ENCODE measurements around the gene PUM1. TPM values are rescaled to one million over a fixed set of nuclear protein-coding genes. Genes with fewer than 3 reads are reported as not detected.
"Not testable (repeated sequence)": the region's sequence is repeated elsewhere in the genome, so short reads cannot be mapped to it uniquely, and the experiment has no call there.

The PUM1 gene
- total RNA-seq, 1 experiment from 2014 or later: 43.8 TPM

- DNase-seq (ENCODE audit: extremely low read depth, low read depth): not testable (repeated sequence)
These were observed 129.8 kb downstream of the PUM1 start for GRCh38 chr1:30935758-30936157.

DNA sequence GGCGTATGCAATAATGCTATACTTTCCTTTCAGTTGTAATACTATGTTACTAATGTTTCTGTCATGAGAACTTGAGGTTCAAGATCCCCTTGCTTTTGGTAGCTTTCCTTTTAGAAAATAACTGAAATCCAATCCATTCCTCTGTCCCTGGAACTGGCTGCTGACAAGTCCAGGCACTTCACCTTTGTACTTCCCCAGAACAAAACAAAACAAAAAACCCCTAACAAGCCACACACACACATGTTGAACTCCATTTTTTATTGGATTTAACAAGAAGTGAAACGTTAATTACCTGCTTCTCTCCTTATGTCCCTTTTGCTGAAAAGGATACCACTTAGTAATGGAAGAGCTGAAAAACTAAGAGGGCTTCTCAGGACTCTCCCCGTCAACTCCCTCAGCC is 130.9 kb downstream of the PUM1 start:
- DNase-seq (ENCODE audit: extremely low read depth, low read depth): no peak

DNA sequence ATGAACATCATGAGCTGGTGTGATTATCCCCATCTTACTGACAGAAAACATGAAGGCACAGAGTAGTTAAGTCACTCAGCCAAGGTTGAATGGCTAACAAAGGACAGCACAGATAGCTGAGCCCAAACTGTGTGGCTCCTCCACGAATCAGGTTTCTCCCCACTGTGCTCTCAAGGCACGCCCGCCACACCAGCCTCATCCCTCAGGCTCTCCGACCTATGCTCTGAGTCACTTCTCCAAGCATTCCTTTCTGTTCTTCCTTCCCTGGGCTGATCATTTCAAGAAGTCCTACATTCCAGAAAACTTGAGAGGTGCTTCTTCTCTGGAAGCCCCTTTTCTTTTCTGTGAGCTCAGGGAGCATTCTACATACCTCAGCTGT is 131.7 kb downstream of the PUM1 start:
- DNase-seq (ENCODE audit: extremely low read depth, low read depth): no peak

GRCh38 chr1:30930631-30931173 is 134.8 kb downstream of the PUM1 start:
- DNase-seq (ENCODE audit: extremely low read depth, low read depth): no peak

DNA sequence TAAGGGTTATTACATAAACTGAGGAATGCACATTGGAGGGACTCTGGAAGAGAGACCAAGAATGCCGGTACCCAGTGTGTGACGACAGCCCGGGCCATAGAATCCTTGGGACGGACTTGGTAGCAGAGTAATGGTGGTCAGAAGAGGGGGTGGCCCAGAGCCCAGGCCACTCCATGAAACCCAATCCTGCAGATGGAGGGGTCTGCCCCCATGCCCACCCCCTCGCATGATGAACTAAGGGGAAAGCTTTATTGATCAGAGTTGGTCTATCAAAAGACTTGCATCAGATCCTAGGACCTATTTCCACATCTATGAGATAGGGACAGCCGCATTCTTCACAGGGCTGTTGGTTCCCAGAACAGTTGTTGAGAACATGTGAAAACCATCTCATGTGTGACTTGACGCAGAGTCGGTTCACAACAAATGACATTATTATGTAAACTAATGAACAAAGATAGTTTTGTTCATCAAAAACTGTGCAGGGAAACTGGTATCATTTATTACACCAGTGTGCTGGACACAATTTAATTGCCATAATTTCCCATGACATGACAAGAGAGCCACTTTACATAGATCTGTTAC is 135.5 kb downstream of the PUM1 start:
- no peak for DNase-seq (ENCODE audit: extremely low read depth, low read depth)

DNA sequence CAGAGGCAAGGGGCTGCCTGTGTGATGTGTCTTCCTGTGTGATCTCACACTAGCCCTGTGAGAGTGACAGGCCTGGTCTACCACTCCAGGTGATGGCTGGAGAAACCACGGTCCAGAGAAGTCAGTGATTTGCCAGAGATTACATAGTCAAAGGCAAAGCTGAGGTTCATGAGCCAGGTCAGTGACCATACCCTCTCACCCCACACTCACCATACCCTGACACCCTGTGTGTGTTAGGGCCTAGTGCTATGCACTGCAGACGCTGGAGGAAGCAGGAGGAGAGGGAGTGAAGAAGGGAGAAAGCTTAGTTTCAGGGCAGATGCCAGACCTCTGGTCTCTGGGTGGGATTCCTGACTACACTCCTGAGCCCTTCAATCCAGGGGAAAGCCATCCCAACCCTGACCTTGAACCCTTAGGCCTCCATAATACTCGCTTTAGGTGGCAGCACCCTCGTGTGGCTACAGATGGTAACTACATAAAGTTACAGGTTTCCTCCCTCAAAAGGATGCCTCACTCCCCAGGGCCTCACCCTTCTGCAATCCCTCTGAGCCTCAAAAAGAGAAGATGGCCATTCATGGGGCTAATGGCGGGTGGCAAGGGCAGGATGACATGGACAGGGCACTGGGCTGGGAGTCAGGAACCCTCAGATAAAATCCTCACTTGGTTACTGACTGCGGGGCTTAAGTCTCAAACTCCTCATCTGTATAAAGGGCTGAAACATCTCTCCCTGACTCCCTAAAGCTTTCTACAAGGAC is 136.2 kb downstream of the PUM1 start:
- DNase-seq (ENCODE audit: extremely low read depth, low read depth): no peak

DNA sequence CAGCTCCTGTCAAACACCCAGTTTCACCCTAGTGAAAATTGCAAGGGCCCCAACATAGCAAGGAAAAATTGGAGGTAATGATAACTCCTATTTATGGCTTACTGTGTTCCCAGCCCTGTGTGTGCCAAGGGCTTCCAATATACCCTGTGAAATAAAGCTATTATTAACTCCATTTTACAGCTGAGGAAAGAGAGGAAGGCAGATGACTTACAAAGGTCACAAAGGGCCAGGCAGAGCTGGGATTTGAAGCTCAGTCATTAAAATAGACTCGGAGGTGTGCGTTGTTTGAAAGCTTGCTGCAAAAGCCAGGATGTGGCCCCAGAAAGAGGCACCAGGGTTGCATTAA is 136.8 kb downstream of the PUM1 start:
- DNase-seq (ENCODE audit: extremely low read depth, low read depth): no peak

DNA sequence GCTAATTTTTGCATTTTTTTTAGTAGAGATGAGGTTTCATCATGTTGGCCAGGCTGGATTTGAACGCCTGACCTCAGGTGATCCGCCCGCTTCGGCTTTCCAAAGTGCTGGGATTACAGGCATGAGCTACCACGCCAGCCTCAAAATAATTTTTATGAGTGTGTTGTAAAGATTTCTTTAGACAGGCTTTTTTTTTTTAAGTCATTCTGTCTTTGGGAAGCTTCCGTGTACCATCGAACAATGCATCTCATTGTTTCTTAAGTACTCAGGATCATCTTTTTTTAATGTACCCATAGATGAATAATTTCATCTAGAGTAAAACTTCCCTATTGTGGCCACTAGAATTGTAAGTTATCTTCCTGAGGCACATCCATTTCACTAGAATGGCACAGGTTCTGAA is 137.3 kb downstream of the PUM1 start:
- no peak for DNase-seq (ENCODE audit: extremely low read depth, low read depth)

DNA sequence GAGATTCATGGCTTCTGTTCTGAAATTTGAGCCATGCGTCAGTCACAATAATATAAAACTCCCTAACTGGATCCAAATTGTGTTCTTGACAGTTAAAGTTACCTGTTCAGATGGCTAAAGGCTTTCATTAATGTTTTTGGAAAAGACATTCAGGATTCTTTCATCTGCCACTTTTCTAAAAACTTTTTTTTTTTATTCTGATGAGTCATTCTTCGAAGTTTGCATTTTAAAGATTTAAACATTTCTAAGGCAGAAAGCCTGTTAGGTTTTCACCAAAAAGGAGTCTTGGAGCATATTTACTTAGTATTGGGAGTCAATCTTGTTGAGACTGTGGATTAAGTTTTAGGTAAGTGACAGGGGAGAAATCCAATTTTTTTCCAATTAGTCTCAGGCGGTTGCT is 138.1 kb downstream of the PUM1 start:
- DNase-seq (ENCODE audit: extremely low read depth, low read depth): no peak

DNA sequence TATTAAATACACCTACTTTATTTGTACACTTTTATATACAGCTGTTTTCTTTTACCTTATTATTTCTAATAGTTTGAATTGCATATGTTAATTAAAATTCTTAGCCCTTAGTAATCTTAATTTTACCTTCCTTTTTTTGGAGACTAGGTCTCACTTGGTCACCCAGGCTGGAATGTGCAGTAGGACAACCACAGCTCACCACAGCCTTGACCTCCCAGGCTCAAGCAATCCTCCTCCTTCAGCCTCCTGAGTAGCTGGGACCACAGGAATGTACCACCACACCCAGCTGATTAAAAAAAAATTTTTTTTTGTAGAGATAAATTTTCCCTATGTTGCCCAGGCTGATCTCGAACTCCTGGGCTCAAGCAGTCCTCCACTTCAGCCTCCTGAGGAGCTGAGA is 141.9 kb downstream of the PUM1 start:
- no peak for DNase-seq (ENCODE audit: extremely low read depth, low read depth)

GRCh38 chr1:30920827-30921226 is 144.7 kb downstream of the PUM1 start:
- no peak for DNase-seq (ENCODE audit: extremely low read depth, low read depth)

DNA sequence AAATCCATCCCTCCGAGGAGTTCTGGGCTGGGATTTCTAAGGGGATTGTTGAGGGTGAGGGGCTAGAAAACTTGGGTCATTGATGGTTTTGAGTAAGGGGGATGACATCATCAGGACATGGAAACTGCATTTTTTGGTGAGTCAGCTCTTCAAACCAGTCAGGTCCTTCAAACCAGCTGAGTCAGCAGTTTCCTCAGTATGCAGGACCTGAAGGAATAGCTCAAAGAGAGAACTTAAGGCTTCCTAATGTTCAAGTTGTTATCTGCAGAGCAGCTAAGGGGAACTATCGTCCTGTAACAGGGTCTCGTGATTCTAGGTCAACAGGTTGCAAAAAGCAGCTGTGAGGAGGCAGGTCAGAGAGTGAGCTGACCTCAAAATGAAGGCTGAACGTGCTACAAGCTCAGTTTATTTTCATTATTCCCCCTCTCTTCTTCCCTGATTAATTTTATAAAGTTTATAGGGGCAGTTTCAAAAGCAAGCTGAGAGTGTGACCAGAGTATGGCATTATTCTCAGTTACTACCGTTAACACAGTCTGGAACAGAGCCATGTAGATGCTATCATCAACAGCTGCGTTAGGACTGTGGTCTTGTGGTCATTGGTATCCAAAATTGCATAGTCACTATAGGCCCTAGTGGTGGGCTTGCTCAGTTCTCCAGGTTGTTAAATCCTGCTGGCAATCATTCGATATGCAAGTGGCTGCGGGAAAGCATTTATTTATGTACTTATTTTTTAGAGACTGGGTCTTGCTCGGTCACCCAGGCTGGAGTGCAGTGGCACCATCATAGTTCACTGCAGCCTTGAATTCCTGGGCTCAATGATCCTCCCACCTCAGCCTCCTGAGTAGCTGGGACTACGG is 146.3 kb downstream of the PUM1 start:
- DNase-seq (ENCODE audit: extremely low read depth, low read depth): no peak

GRCh38 chr1:30916296-30916695 is 149.2 kb downstream of the PUM1 start:
- DNase-seq (ENCODE audit: extremely low read depth, low read depth): no peak

DNA sequence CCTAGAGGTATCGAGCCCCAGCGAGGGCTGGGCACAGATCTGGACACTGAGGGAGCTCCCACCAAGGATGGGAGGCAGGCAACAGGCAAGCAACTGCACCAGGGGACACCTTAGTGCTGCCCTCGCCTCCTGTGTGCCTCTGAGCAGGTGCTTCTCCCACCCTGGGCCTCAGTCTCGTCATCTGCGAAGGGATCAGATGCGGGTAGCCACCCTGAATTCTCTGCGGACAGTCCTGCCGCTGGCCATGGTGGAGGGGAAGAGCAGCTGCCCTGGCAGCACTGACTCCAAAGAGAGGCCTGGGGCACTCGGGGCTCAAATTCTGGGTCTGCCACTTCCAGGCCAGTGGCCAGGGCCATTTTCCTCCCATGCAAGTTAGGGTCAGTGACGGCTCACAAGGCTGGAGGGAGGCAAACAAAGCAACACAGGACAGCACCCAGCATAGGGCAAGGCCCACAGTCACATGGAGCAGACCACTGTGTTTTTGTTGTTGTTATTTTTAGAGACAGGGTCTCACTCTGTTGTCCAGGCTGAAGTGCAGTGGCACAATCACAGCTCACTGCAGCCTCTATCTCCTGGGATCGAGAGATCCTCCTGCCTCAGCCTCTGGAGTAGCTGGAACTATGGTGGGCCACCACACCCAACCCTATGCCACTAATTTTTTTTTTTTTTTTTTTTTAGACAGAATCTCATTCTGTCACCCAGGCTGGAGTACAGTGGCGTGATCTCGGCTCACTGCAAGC is 149.9 kb downstream of the PUM1 start:
- no peak for DNase-seq (ENCODE audit: extremely low read depth, low read depth)

- DNase-seq (ENCODE audit: extremely low read depth, low read depth): no peak
These were observed 150.6 kb downstream of the PUM1 start for GRCh38 chr1:30914931-30915330.

DNA sequence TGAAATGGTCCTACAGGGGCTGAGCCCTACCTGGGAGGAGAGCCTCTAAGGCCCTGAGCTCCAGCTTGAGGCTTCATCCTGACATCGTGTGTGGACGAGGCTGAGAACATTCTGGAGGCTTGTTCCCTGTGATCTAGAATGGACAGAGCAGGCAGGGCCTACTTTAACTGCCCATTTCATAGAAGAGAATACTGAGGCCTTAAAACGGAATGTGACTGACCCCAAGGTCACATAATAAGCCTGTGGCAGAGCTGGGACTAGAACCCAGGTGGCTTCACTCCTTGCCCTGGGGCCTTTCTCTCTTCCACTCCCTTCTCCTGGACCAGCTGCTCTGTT is 151.0 kb downstream of the PUM1 start:
- DNase-seq (ENCODE audit: extremely low read depth, low read depth): no peak

GRCh38 chr1:30912913-30913652 is 152.4 kb downstream of the PUM1 start:
- no peak for DNase-seq (ENCODE audit: extremely low read depth, low read depth)

DNA sequence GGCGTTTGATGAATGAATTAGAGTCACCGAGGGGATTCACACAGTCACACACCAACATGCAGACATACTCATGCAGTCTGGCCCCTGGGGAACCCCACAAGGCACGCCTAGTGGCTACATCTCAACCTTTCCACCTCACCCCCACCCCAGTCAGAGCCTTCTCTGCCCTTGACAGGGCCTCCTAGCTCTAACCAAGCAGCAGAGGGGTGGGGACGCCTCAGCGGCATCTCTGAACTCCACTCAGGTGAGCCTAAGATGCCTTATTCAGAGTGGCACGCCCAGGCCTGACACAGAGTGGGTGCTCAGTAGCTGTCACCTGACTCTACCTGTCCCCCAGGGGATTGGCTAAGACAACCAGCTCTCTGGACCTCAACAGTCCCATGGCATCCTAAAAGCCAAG is 153.3 kb downstream of the PUM1 start:
- DNase-seq (ENCODE audit: extremely low read depth, low read depth): no peak

DNA sequence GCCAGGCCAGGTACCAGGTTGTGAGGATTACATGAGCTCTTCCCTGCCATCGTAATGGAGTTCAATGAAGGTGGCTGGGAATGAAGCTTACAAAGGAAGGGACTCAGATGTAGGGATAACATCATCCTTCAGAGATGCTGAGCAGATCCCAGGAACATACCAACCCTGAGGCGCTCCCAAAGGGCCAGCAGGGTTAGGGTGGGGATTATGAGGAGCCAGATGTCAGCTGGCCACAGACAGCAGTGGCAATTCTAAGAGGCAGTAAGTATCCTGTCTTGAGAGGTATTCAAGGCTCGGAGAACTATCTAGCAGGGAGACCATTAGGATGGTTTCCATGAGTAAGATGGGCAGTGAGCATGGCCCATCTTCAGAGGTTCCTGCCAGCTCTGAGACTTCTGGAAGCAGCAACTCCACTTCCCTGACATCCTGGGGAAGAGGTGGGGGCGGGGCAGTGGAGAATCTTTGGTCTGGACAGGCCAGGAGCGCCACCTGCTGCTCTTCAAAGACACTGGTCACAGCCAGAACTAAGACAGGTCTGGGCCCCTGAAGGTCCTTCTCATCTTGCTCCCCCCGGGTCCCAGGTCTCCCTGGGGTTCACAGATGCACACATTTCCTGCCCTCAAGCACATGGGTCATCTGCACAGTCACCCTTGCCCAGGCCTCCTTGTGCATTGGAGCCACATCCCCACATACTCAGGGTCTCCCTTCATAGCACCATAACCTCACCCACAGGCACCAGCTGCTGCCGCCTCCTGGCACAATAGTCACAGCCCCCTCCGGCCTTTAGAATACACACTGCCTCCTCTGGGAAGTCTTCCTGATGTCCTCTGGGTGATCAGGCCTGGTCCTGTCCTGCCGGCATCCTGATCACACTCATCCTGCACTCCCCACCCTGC is 154.2 kb downstream of the PUM1 start:
- DNase-seq (ENCODE audit: extremely low read depth, low read depth): peak; percentile 74

Measured in NCI-H460 (cell line).